ENCODE measurements around the gene SMYD4. TPM values are rescaled to one million over a fixed set of nuclear protein-coding genes. Genes with fewer than 3 reads are reported as not detected.

Gene SMYD4
- total and polyA plus RNA-seq, 9 of the 15 experiments (the other 6 are each of a cell fraction or from before 2014, with no cell fraction given): 1.3 to 10.2 (median 6.7) TPM

- Histone ChIP-seq H2AFZ (ENCODE audit: low read depth, low read length) (no peak overlapping the region), H3K36me3 (ENCODE audit: control insufficient read depth, insufficient read depth, low read length) (peaks cover 37% of the 10 kb centered on the region; the same call in 2 of the 3 replicates), H3K27me3 (ENCODE audit: control insufficient read depth in 2 of 2, insufficient read depth in 2 of 2, low read length in 2 of 2) (no peaks in the 10 kb centered on the region), H3K4me1 (replicated peaks in 1 of 2; ENCODE audit: control insufficient read depth in 2 of 2, insufficient read depth in 2 of 2, low read length in 2 of 2) (no peaks in the 10 kb centered on the region; a peak in 1 of 5 replicates), H3K4me2 (ENCODE audit: insufficient read depth, low read length) (no peak overlapping the region), H3K9me1 (ENCODE audit: control insufficient read depth, insufficient read depth, low read length) (peaks cover 3% of the 10 kb centered on the region), H3K27ac (ENCODE audit: extremely low read depth, low read depth, low read length) (no peak overlapping the region), H3K9ac (ENCODE audit: insufficient read depth in 1 of 2, low read depth in 2 of 2, low read length in 2 of 2) (no peak overlapping the region), H3K79me2 (ENCODE audit: control insufficient read depth, insufficient read depth, low read length) (no peaks in the 10 kb centered on the region; the same call in 2 of the 3 replicates), H3K9me3 (replicated peaks; ENCODE audit: control insufficient read depth, insufficient read depth, low read depth, low read length) (no peaks in the 10 kb centered on the region), H4K20me1 (replicated peaks; ENCODE audit: control insufficient read depth, insufficient read depth, low read length) (no peaks in the 10 kb centered on the region; the same call in 1 of the 2 replicates), H3K4me3 (no peak overlapping the region)
- TF ChIP-seq SMARCE1 (IDR thresholded peaks at IDR 0.05) (no peak), BMI1 (IDR thresholded peaks at IDR 0.05; ENCODE audit: low read length) (no peak), ZBTB9 (CRISPR knock-in tag; IDR thresholded peaks at IDR 0.05) (no peak), ZBTB34 (CRISPR knock-in tag; IDR thresholded peaks at IDR 0.05) (no peak), SAFB (IDR thresholded peaks at IDR 0.05; ENCODE audit: borderline replicate concordance, low read depth, low read length) (no peak), RBM14 (IDR thresholded peaks at IDR 0.05; ENCODE audit: borderline replicate concordance, insufficient read depth, low read depth, low read length) (no peak), JUNB (CRISPR knock-in tag; conservative IDR thresholded peaks at IDR 0.05) (no peak), ZNF644 (tag; IDR thresholded peaks at IDR 0.05; ENCODE audit: low read depth) (no peak)
- TF ChIP-seq, protein P1, sequence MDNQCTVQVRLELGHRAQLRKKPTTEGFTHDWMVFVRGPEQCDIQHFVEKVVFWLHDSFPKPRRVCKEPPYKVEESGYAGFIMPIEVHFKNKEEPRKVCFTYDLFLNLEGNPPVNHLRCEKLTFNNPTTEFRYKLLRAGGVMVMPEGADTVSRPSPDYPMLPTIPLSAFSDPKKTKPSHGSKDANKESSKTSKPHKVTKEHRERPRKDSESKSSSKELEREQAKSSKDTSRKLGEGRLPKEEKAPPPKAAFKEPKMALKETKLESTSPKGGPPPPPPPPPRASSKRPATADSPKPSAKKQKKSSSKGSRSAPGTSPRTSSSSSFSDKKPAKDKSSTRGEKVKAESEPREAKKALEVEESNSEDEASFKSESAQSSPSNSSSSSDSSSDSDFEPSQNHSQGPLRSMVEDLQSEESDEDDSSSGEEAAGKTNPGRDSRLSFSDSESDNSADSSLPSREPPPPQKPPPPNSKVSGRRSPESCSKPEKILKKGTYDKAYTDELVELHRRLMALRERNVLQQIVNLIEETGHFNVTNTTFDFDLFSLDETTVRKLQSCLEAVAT (IDR thresholded peaks at IDR 0.05): no peak
- 54% methylated on average over 2 of the region's 3 CpGs for WGBS (ENCODE audit: insufficient coverage, low coverage, missing lambda C conversion rate)
- FAIRE-seq (no peak), ATAC-seq (no peak), DNase-seq (ENCODE audit: extremely low read depth in 1 of 4, low spot score in 3 of 4) (no peak)
- in situ Hi-C loops (cut with MboI) (loop anchor here (10.0 kb wide), 1 partner anchor 193 kb away; no protein-coding TSS in a partner anchor), intact Hi-C loops (cut with micrococcal nuclease) (no loop called here)
- no TSS peak for BruUV-seq (replicated peaks)
- ChIA-PET CTCF (ENCODE audit: low intra/inter-chr PET ratio) (no interaction called here), POLR2A (no interaction called here)
Measured at GRCh38 chr17:1867307-1867706, 37.6 kb upstream of the SMYD4 start.

All from K562 (cell line).